ENCODE data around the gene POU3F1. TPM values are rescaled to one million over a fixed set of nuclear protein-coding genes. Genes with fewer than 3 reads are reported as not detected.

The POU3F1 gene
- total and polyA plus RNA-seq, 4 experiments from 2014 or later, result 0.08 to 0.15 (median 0.14) TPM; not detected in 1

DNA sequence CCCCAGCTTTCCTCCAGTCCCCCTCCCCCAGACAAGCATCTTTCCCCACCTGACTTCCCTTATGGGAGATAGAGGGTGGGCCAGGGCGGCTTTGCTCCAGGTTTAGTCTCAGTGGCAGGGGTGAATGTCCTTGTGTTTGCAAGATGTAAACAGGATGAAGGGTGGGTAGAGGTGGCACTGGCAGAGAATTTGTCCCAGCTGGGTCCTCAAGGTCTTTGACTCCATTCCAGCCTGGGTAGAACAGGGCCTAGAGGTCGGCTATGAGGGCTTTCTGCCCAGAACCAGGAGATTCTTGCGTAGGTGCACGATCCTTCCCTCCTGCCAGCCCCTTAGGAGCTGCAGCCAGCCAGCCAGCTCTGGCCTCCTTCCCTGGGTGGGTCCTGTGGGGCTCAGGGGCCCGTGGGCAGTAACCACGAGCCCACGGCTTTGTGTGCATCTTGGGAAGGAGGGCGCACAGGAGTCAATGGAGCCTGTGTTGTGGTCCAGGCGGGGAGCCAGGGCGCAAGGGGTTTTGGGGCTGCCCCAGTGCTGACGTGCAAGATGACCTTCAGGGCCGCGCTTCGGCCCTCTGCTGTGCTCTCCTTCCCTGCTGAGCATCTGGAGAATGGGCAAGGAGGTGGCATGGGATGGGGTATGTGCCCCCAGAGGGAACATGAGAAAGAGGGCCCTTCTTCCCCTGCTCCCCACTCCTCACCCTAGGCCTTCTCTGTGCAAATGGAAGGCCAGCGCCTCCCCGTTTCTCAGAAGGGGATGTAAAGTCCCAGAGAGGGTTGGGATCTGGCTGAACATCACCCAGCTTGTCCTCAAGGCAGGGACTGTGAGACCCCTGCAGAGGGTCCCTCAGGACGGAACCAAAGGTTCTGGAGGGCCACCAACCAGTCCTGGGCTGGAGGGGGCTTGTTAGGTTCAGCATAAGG lies 15.7 kb downstream of the POU3F1 start:
- H3K27ac ChIP-seq (ENCODE audit: low read depth, low read length), result no peak overlapping the region
- no peak for DNase-seq
- Mint-ChIP-seq H3K4me1 (peaks cover 16 to 49% (median 30%) of the 10 kb centered on the region in 4 donors), H3K36me3 (peaks cover 0 to 13% of the 10 kb centered on the region in 2 donors), H3K9me3 (no peaks in the 10 kb centered on the region), H3K4me3 (peak overlapping the region in 5 of 8 donors; percentile 6 to 74 (median 52)), H3K27ac (peak overlapping the region in 5 of 7 donors; percentile 62 to 79 (median 73)), H3K27me3 (no peaks in the 10 kb centered on the region)
- POLR2A ChIA-PET (ENCODE audit: partially characterized antibody), result interaction anchor here (0.9 to 1.2 kb wide), 3 partner anchors 11 to 19 kb away, joined by 3 to 4 read pairs (median 3); partner anchors contain the start of genes POU3F1 and UTP11
- peaks cover 43% of the 10 kb centered on the region for H3K4me1 ChIP-seq (ENCODE audit: insufficient read depth, low read length)
- H3K4me3 ChIP-seq (ENCODE audit: low read length in 2 of 2), result no peak overlapping the region
- H3K27me3 ChIP-seq (ENCODE audit: insufficient read depth, low read length), result no peaks in the 10 kb centered on the region
- H3K9me3 ChIP-seq (ENCODE audit: control insufficient read depth in 1 of 2, low read length in 2 of 2), result no peaks in the 10 kb centered on the region
- CTCF ChIA-PET (ENCODE audit: partially characterized antibody), result interaction anchor here (0.7 to 3.6 kb wide), 6 partner anchors 10 to 806 kb away, joined by 3 to 18 read pairs (median 6); partner anchors contain the start of gene SF3A3
- H3K36me3 ChIP-seq (ENCODE audit: insufficient read depth, low read length), result peaks cover 2% of the 10 kb centered on the region
- intact Hi-C loops (cut with micrococcal nuclease), result no loop called here

DNA sequence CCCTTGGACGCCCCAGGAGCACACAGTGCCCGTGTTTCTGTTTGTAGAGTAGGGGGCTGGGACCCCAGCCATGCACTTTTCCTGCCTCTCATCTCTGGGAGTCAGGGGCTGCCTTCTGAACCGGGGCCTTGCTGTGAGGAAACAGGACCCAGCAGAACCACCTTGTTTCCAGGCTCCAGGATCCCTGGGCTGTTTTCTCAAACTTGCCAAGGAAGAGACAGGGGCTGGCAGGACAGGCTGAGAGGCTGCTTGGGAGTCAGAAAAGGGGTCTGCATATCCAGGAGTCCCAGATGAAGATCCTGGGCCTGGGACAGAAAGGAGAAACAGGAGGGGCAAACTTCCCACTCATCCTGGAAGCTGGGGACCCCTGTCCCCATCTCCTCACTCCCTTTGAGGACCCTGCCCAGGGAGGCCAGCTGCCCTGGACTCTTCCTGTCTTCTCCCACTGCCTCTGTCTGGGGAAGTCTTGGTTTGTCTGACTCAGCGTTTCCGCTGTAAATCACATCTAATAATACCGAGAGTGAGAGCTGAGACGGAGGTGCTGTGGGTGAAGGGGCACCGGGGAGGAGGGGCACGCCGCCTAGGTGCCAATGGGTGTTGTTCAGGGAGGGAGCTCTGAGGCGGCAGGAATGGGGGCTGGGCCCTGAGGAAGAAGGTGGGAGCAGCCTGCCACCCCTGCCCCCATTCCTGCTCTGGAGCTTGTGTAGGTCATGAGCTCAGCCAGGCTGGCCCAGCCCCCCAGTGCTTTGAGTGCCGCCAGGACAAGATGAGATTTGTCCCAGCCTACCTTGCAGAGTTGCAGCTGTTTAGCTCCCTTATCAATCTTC lies 16.7 kb downstream of the POU3F1 start:
- H3K4me3 Mint-ChIP-seq, result peak overlapping the region; percentile 3 to 82 (median 56)
- intact Hi-C loops (cut with micrococcal nuclease), result no loop called here
- H3K27ac ChIP-seq (ENCODE audit: low read depth, low read length), result no peak overlapping the region
- no peaks in the 10 kb centered on the region for H3K9me3 ChIP-seq (ENCODE audit: control insufficient read depth in 1 of 2, low read length in 2 of 2)
- peak in 2 of 5 donors; percentile 23 to 71 for DNase-seq
- H3K4me1 Mint-ChIP-seq, result peaks cover 16 to 49% (median 30%) of the 10 kb centered on the region in 4 donors
- no peaks in the 10 kb centered on the region for H3K27me3 Mint-ChIP-seq
- H3K27me3 ChIP-seq (ENCODE audit: insufficient read depth, low read length), result no peaks in the 10 kb centered on the region
- no peaks in the 10 kb centered on the region for H3K9me3 Mint-ChIP-seq
- POLR2A ChIA-PET (ENCODE audit: partially characterized antibody), result interaction anchor here (0.9 to 1.2 kb wide), 3 partner anchors 12 to 18 kb away, joined by 3 to 4 read pairs (median 3); partner anchors contain the start of genes POU3F1 and UTP11
- CTCF ChIA-PET (ENCODE audit: partially characterized antibody), result interaction anchor here (0.7 to 3.6 kb wide), 6 partner anchors 9 to 807 kb away, joined by 3 to 18 read pairs (median 6); partner anchors contain the start of gene SF3A3
- peaks cover 43% of the 10 kb centered on the region for H3K4me1 ChIP-seq (ENCODE audit: insufficient read depth, low read length)
- H3K36me3 ChIP-seq (ENCODE audit: insufficient read depth, low read length), result peaks cover 10% of the 10 kb centered on the region
- peaks cover 2 to 22% of the 10 kb centered on the region in 2 donors for H3K36me3 Mint-ChIP-seq
- H3K4me3 ChIP-seq (ENCODE audit: low read length in 2 of 2), result no peak overlapping the region
- peak overlapping the region in 6 of 7 donors; percentile 46 to 79 (median 68) for H3K27ac Mint-ChIP-seq

DNA sequence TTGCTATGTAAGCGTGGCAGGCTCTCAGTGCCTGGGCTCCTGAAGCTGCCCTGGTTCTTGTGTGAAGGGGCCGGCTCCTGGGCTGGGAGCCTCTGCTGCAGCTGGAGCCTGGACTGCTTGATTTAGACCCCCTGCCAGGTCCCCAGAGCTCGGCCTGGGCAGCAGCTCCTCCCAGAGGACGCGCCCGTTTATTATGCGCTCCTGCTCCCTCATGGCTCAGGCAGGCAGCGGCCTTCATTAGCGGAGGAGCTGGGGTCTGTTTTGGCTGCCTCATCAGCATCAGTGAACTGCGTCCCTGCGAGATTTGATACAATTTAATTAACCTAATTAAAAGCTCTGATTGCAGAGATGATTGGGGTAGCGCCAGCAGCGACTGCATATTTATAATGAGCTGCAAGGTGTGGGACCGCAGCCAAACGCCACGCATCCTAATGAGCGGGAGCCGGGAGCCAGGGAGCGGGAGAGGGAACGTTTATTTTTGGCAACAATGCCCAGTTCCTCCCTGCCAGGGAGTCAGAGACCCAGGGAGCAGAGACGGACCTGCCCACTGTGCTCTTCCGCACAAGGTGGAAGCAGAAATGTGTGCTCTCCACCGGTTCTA lies 17.4 kb downstream of the POU3F1 start:
- Histone ChIP-seq H3K4me3 (ENCODE audit: low read length in 2 of 2) (no peak overlapping the region), H3K27ac (ENCODE audit: low read depth, low read length) (no peak overlapping the region), H3K4me1 (ENCODE audit: insufficient read depth, low read length) (peaks cover 43% of the 10 kb centered on the region), H3K27me3 (ENCODE audit: insufficient read depth, low read length) (no peaks in the 10 kb centered on the region), H3K36me3 (ENCODE audit: insufficient read depth, low read length) (peaks cover 12% of the 10 kb centered on the region), H3K9me3 (ENCODE audit: control insufficient read depth in 1 of 2, low read length in 2 of 2) (no peaks in the 10 kb centered on the region)
- DNase-seq, result no peak
- Mint-ChIP-seq H3K4me3 (peak overlapping the region in 1 of 8 donors; percentile 20), H3K27ac (peak overlapping the region in 3 of 7 donors; percentile 17 to 78 (median 46)), H3K9me3 (no peaks in the 10 kb centered on the region), H3K4me1 (peaks cover 16 to 49% (median 30%) of the 10 kb centered on the region in 4 donors), H3K36me3 (peaks cover 5 to 25% of the 10 kb centered on the region in 2 donors), H3K27me3 (no peaks in the 10 kb centered on the region)
- intact Hi-C loops (cut with micrococcal nuclease), result no loop called here
- POLR2A ChIA-PET (ENCODE audit: partially characterized antibody), result no interaction called here
- CTCF ChIA-PET (ENCODE audit: partially characterized antibody), result interaction anchor here (1.4 to 3.6 kb wide), 3 partner anchors 12 to 807 kb away, joined by 4 to 18 read pairs (median 8); partner anchors contain the start of gene SF3A3

DNA sequence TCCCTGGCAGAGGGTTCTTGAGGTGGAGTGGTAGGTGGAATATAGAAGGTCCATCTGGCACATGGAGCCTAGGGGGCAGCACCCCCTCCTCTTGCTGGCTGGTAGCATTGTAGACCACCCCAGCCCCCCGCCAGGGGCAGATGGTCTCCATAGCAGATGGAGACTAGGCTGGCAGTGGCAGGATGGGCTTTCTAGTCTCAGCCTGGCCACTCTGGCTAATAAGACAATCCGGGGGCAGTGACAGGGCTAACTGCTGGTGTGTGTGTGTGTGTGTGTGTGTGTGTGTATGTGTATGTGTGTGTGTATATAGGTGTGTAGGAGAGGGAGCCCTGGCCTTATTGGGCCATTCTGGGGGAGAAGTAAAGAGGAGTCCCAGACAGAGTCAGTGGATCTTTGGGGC lies 17.9 kb downstream of the POU3F1 start:
- Mint-ChIP-seq H3K4me1 (peaks cover 16 to 49% (median 30%) of the 10 kb centered on the region in 4 donors), H3K36me3 (peaks cover 11 to 29% of the 10 kb centered on the region in 2 donors), H3K4me3 (peak overlapping the region in 4 of 8 donors; percentile 17 to 41 (median 26)), H3K27me3 (no peaks in the 10 kb centered on the region), H3K9me3 (no peaks in the 10 kb centered on the region), H3K27ac (peak overlapping the region in 4 of 7 donors; percentile 66 to 87 (median 74))
- ChIA-PET POLR2A (ENCODE audit: partially characterized antibody) (interaction anchor here (1.0 kb wide), 1 partner anchor 33 kb away, joined by 3 read pairs; no protein-coding TSS in a partner anchor), CTCF (ENCODE audit: partially characterized antibody) (interaction anchor here (1.0 to 3.6 kb wide), 3 partner anchors 16 to 43 kb away, joined by 4 to 18 read pairs (median 6); partner anchors contain the start of genes SF3A3 and UTP11)
- Histone ChIP-seq H3K27ac (ENCODE audit: low read depth, low read length) (no peak overlapping the region), H3K4me1 (ENCODE audit: insufficient read depth, low read length) (peaks cover 43% of the 10 kb centered on the region), H3K9me3 (ENCODE audit: control insufficient read depth in 1 of 2, low read length in 2 of 2) (no peaks in the 10 kb centered on the region), H3K27me3 (ENCODE audit: insufficient read depth, low read length) (no peaks in the 10 kb centered on the region), H3K36me3 (ENCODE audit: insufficient read depth, low read length) (peaks cover 12% of the 10 kb centered on the region), H3K4me3 (ENCODE audit: low read length in 2 of 2) (no peak overlapping the region)
- DNase-seq, result no peak
- intact Hi-C loops (cut with micrococcal nuclease), result no loop called here

DNA sequence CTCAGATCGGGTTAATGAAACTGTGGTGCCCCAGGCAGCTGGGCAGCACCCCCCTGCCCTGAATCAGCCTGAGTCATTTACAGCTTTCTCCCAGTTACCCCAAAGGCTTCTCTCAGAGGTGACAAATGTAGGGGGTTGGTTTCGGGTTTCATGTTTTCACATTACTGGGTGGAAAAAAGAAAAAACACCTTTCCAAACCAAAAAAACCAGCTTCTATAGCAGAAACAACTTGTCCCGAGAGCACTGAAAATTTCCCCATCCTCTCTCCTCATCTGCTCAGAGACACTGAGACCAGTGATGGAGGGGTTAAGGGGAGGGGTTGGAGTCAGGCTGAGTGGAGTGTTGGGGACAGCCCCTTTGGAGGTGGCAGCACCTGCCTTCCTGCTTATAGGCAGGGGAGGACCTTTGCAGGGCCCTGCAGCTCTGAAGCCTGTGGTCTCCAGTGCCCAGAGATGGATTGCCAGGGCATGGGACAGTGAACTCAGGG lies 18.4 kb downstream of the POU3F1 start:
- H3K27ac Mint-ChIP-seq, result peak overlapping the region in 4 of 7 donors; percentile 36 to 88 (median 82)
- POLR2A ChIA-PET (ENCODE audit: partially characterized antibody), result interaction anchor here (1.0 to 1.1 kb wide), 2 partner anchors 21 to 32 kb away, joined by 3 read pairs; no protein-coding TSS in a partner anchor

More for the DNA sequence above, 18.4 kb downstream of the POU3F1 start:
- H3K4me3 Mint-ChIP-seq, result peak overlapping the region in 1 of 8 donors; percentile 17
- Histone ChIP-seq H3K27me3 (ENCODE audit: insufficient read depth, low read length) (no peaks in the 10 kb centered on the region), H3K9me3 (ENCODE audit: control insufficient read depth in 1 of 2, low read length in 2 of 2) (no peaks in the 10 kb centered on the region), H3K36me3 (ENCODE audit: insufficient read depth, low read length) (peaks cover 16% of the 10 kb centered on the region), H3K27ac (ENCODE audit: low read depth, low read length) (no peak overlapping the region), H3K4me3 (ENCODE audit: low read length in 2 of 2) (no peak overlapping the region), H3K4me1 (ENCODE audit: insufficient read depth, low read length) (peaks cover 43% of the 10 kb centered on the region)
- H3K36me3 Mint-ChIP-seq, result peaks cover 14 to 31% of the 10 kb centered on the region in 2 donors
- H3K4me1 Mint-ChIP-seq, result peaks cover 16 to 49% (median 30%) of the 10 kb centered on the region in 4 donors
- H3K27me3 Mint-ChIP-seq, result no peaks in the 10 kb centered on the region
- CTCF ChIA-PET (ENCODE audit: partially characterized antibody), result interaction anchor here (1.0 to 4.0 kb wide), 6 partner anchors 10 to 806 kb away, joined by 4 to 18 read pairs (median 9); partner anchors contain the start of genes SF3A3 and UTP11
- H3K9me3 Mint-ChIP-seq, result no peaks in the 10 kb centered on the region
- DNase-seq, result no peak
- intact Hi-C loops (cut with micrococcal nuclease), result no loop called here

Measured in CD4-positive, alpha-beta memory T cell (primary cell).